WERI-Rb-1 (cell line): ENCODE data around the gene NLRP11.
A peak's percentile ranks its signal among the peaks of the same experiment; 100 is the strongest.

ENCODE experiments used
- DNase-seq: peaks from one replicate; pipeline ENCODE4 v3.0.0-alpha.2; 2020
- H3K27ac ChIP-seq: fragments of 250-450 bp; sonication (Bioruptor Pico); 2 replicates; pipeline ENCODE4 v1.5.1; 2020; ENCODE audit warnings: mild to moderate bottlenecking, moderate library complexity
- H3K27me3 ChIP-seq: fragments of 250-450 bp; sonication (Bioruptor Pico); 2 replicates; pipeline ENCODE4 v1.5.1; 2021; ENCODE audit warnings: mild to moderate bottlenecking, low read depth, moderate library complexity; ENCODE audit not compliant: insufficient read depth, severe bottlenecking
- H3K36me3 ChIP-seq: fragments of 250-450 bp; sonication (Bioruptor Pico); 2 replicates; pipeline ENCODE4 v1.5.1; 2020; ENCODE audit warnings: mild to moderate bottlenecking, moderate library complexity
- H3K4me3 ChIP-seq: 2 replicates; pipeline ENCODE4 v1.5.1; 2011; ENCODE audit warnings: low read depth, mild to moderate bottlenecking, control low read depth, low read length
- H3K9me3 ChIP-seq: fragments of 250-450 bp; sonication (Bioruptor Pico); 2 replicates; pipeline ENCODE4 v1.5.1; 2021; ENCODE audit warnings: mild to moderate bottlenecking, moderate library complexity; ENCODE audit not compliant: severe bottlenecking
- TF ChIP-seq, protein P1 (sequence below): IDR thresholded peaks from 2 replicates; pipeline ENCODE4 v1.5.1; 2011; ENCODE audit warnings: low read depth, mild to moderate bottlenecking, control low read depth, inconsistent platforms, low read length

NLRP11 gene

DNA sequence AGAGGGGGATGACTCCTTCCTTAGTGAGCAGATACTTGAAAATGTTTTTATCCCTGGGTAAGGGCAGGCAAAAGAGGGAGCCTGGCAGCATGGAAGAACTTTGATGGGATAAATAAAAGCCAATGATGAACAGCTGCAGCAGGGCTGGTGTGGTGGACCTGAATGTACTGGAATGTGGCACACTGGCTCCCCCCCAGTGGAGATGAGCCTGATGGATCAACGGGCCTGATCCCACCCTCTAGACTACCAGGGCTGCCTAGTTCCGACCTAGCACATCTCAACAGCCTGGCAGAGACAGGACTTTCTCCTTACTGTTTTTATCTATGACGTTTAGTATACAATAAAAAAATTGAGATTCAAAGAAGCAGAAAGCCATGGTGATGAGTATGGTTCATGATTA, 20.5 kb downstream of the NLRP11 start:
- Histone ChIP-seq H3K9me3 (peaks cover 20% of the 10 kb centered on the region), H3K4me3 (no peak overlapping the region), H3K27ac (no peak overlapping the region), H3K36me3 (no peaks in the 10 kb centered on the region), H3K27me3 (peaks cover 65% of the 10 kb centered on the region)
- TF ChIP-seq, protein P1, sequence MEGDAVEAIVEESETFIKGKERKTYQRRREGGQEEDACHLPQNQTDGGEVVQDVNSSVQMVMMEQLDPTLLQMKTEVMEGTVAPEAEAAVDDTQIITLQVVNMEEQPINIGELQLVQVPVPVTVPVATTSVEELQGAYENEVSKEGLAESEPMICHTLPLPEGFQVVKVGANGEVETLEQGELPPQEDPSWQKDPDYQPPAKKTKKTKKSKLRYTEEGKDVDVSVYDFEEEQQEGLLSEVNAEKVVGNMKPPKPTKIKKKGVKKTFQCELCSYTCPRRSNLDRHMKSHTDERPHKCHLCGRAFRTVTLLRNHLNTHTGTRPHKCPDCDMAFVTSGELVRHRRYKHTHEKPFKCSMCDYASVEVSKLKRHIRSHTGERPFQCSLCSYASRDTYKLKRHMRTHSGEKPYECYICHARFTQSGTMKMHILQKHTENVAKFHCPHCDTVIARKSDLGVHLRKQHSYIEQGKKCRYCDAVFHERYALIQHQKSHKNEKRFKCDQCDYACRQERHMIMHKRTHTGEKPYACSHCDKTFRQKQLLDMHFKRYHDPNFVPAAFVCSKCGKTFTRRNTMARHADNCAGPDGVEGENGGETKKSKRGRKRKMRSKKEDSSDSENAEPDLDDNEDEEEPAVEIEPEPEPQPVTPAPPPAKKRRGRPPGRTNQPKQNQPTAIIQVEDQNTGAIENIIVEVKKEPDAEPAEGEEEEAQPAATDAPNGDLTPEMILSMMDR, result no peak
- no peak for DNase-seq

DNA sequence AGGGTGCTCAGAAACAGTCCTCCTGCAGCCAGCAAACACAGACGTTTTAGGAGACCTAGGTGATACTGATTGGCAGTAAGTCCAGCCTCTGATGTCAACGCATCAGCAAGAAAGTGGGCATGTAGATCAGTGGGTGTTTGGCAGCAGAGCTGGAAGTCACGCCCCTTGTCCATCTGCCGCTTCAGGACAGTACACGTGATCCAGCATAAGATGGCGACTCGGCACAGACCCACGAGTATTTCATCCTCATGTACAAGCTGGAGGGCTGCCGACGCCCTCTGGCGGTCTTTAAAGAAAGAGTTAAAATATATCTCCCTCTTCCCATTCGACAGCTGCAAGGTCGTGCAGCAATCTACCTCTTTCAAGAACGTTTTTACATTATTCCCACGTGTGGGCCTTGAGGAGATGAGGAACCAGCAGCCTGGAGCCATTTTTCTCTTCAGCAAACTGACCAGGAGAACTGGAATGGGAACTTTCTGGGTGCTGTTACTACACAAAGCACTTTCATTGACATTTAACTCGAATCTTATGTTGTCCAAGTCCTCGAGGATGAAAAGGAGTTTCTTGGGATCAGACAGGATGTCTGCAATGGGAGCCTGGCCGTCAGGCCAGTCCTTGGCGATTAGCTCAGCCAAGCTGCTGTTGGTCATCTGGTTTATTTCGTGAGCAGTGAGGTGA, 22.3 kb downstream of the NLRP11 start:
- H3K27ac ChIP-seq, result no peak overlapping the region
- TF ChIP-seq, protein P1, result peak; percentile 40; the same call in 1 of the 2 replicates
- H3K4me3 ChIP-seq, result no peak overlapping the region
- peaks cover 20% of the 10 kb centered on the region for H3K9me3 ChIP-seq
- H3K27me3 ChIP-seq, result peaks cover 71% of the 10 kb centered on the region
- no peaks in the 10 kb centered on the region for H3K36me3 ChIP-seq
- DNase-seq, result peak; percentile 72

DNA sequence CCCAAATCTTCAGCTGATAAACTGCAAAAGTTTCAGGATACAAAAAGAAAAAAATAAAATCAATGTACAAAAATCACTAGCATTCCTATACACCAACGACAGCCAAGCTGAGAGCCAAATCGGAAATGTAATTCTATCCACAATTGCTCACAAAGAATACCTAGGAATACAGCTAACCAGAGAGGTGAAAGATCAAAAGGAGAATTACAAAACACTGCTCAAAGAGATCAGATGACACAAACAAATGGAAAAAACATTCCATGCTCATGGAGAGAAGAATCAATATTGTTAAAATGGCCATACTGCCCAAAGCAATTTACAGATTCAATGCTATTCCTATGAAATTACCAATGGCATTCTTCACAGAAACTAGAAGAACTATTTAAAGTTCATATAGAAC, 29.5 kb downstream of the NLRP11 start:
- peaks cover 84% of the 10 kb centered on the region for H3K27me3 ChIP-seq
- no peak overlapping the region for H3K27ac ChIP-seq
- peaks cover 3% of the 10 kb centered on the region for H3K9me3 ChIP-seq
- no peak for DNase-seq
- no peak overlapping the region for H3K4me3 ChIP-seq
- H3K36me3 ChIP-seq, result no peaks in the 10 kb centered on the region
- TF ChIP-seq, protein P1, result no peak

DNA sequence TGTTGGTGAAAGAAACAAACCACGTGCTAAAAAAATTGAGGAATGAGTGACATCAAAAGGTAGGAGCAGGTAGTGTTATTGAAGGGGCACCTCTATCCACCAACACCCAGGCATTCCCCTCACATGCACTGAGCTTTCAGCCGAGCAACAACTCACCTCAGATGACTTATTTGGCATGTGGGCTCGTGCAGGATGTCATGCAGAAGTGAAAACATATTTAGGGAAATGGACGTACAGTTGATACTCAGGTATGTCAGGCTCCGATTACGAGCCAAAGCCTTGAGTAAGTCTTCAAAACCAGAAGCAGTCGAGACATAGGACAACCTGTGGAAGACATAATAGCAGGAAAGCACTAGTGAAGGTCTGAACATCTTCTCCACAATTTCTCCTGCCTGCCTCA, 30.4 kb downstream of the NLRP11 start:
- peaks cover 3% of the 10 kb centered on the region for H3K9me3 ChIP-seq
- H3K36me3 ChIP-seq, result no peaks in the 10 kb centered on the region
- H3K27ac ChIP-seq, result no peak overlapping the region
- H3K4me3 ChIP-seq, result no peak overlapping the region
- TF ChIP-seq, protein P1, result no peak
- no peak for DNase-seq
- peaks cover 83% of the 10 kb centered on the region for H3K27me3 ChIP-seq

DNA sequence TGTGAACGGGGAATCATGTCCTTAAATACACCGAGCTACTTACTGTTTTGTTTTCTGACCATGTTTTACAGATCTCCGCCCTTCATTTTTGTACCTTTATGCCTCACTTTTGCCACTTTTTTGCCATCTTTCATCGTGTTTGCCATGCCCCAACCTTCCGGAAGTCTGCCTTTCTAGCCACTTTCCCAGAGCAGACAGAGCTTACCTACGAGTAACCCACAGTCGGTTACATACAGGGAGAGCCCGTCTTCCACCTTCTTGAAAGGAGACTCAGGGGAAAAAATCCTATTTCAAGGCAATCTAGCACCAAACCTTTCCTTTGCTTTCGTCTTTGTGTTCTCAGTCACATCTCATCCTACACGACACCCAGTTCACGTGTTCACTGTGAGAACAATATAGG, 36.8 kb downstream of the NLRP11 start:
- TF ChIP-seq, protein P1, result no peak
- no peak for DNase-seq
- Histone ChIP-seq H3K27me3 (peaks cover 94% of the 10 kb centered on the region), H3K4me3 (no peak overlapping the region), H3K9me3 (no peaks in the 10 kb centered on the region), H3K27ac (no peak overlapping the region), H3K36me3 (no peaks in the 10 kb centered on the region)

DNA sequence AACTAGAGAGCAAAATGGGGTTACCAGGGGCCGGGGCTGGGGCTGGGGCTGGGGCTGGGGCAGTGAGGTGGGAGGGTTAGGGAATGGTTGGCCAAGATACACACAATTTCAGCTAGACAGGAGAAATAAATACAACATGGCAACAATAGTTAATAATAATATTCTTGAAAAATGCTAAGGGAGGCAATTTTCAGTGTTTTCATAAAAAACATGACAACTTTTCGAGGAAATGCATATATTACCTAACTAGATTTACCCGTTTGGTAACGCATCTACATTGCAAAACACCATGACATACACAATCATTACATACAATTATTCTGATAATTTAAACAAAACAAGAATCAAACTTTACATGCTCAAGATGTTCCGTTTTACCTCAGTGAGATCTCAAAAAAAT, 50.7 kb downstream of the NLRP11 start:
- peaks cover 82% of the 10 kb centered on the region for H3K27me3 ChIP-seq
- H3K36me3 ChIP-seq, result no peaks in the 10 kb centered on the region
- no peaks in the 10 kb centered on the region for H3K9me3 ChIP-seq
- no peak overlapping the region for H3K4me3 ChIP-seq
- H3K27ac ChIP-seq, result no peak overlapping the region
- TF ChIP-seq, protein P1, result no peak
- no peak for DNase-seq
